Measurements from ENCODE around the gene SRCAP. TPM values are rescaled to one million over a fixed set of nuclear protein-coding genes. Genes with fewer than 3 reads are reported as not detected.

SRCAP gene
- total RNA-seq, 4 donors from 2014 or later: 50.4 to 109 (median 81.8) TPM

DNA sequence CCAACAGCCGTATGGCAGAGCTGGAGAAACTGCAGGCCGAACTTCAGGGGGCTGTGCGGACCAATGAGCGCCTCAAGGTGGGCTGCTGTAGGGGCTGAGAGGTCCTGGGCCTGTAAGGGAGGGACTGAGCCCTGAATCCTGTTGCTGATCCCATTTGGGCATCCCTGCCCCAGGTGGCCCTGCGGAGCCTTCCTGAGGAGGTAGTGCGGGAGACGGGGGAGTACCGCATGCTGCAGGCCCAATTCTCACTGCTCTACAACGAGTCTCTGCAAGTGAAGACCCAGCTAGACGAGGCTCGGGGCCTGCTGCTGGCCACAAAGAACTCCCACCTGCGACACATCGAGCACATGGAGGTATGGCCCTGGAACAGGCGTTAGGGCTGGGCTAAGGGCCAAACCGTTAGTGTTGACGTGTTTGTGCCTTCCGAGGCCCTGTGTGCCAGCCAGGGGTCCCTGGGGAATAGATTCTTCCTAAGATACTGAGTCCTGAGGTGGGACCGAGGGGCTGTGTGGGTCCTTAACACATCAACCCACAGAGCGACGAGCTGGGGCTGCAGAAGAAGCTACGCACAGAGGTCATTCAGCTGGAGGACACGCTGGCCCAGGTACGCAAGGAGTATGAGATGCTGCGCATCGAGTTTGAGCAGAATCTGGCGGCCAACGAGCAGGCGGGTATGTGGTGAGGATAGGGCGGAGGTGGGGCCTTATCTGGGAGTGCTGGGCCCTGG is 67.4 kb downstream of the SRCAP start:
- DNase-seq: no peak
- Histone ChIP-seq H3K4me3 (no peak overlapping the region), H3K9me3 (no peaks in the 10 kb centered on the region), H3K27me3 (no peaks in the 10 kb centered on the region), H3K4me1 (peaks cover 0 to 18% (median 11%) of the 10 kb centered on the region in 4 donors), H3K36me3 (peaks cover 0 to 78% (median 6%) of the 10 kb centered on the region in 3 donors), H3K27ac (no peak overlapping the region)
- TF ChIP-seq, protein P1, sequence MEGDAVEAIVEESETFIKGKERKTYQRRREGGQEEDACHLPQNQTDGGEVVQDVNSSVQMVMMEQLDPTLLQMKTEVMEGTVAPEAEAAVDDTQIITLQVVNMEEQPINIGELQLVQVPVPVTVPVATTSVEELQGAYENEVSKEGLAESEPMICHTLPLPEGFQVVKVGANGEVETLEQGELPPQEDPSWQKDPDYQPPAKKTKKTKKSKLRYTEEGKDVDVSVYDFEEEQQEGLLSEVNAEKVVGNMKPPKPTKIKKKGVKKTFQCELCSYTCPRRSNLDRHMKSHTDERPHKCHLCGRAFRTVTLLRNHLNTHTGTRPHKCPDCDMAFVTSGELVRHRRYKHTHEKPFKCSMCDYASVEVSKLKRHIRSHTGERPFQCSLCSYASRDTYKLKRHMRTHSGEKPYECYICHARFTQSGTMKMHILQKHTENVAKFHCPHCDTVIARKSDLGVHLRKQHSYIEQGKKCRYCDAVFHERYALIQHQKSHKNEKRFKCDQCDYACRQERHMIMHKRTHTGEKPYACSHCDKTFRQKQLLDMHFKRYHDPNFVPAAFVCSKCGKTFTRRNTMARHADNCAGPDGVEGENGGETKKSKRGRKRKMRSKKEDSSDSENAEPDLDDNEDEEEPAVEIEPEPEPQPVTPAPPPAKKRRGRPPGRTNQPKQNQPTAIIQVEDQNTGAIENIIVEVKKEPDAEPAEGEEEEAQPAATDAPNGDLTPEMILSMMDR (IDR thresholded peaks at IDR 0.05): no peak
- TF ChIP-seq POLR2A (IDR thresholded peaks at IDR 0.05): no peak

DNA sequence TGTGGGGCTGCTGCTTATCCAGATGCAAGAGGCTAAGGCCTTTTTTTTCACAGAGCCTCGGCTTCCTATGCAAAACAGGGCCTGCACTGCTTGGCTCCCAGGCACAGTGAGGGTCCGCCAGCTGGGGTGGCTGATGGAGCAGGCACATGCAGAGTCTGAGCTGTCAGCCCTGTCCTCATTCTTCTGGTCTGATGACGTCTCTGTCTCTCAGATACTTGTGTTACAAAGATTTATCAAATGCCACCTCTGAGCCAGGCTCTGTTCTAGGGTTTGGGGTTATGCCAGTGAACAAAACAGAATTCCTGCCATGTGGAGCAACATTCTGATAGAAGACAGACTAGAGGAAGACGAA is 67.9 kb downstream of the SRCAP start:
- peaks cover 0 to 16% (median 11%) of the 10 kb centered on the region in 4 donors for H3K4me1 ChIP-seq
- no peak for DNase-seq
- no peak overlapping the region for H3K4me3 ChIP-seq
- H3K36me3 ChIP-seq: peaks cover 0 to 84% (median 6%) of the 10 kb centered on the region in 3 donors
- H3K27me3 ChIP-seq: no peaks in the 10 kb centered on the region
- no peaks in the 10 kb centered on the region for H3K9me3 ChIP-seq
- no peak for TF ChIP-seq POLR2A (IDR thresholded peaks at IDR 0.05)
- TF ChIP-seq, protein P1 (IDR thresholded peaks at IDR 0.05): no peak
- no peak overlapping the region for H3K27ac ChIP-seq

DNA sequence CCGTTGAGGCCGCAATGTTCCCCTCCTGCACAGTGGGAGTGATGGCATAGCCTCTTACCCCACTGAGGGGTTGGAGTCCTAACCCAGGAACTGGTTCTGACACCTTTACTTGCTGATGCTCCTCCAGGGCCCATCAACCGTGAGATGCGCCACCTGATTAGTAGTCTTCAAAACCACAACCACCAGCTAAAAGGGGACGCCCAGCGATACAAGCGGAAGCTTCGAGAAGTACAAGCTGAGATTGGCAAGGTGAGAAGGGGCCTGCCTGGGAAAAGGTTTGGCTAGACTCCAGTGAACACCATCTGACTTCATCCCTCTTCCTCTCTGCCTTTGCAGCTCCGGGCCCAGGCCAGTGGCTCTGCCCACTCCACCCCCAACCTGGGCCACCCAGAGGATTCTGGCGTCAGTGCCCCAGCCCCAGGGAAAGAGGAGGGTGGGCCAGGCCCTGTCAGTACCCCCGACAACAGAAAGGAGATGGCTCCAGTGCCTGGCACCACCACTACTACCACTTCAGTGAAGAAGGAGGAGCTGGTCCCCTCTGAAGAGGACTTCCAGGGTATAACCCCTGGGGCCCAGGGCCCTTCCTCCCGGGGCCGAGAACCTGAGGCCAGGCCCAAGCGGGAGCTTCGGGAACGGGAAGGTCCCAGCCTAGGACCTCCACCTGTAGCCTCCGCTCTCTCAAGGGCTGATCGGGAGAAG is 68.9 kb downstream of the SRCAP start:
- peak; percentile 47 to 74 (median 67) for DNase-seq
- TF ChIP-seq, protein P1 (IDR thresholded peaks at IDR 0.05): no peak
- TF ChIP-seq POLR2A (IDR thresholded peaks at IDR 0.05): no peak
- H3K36me3 ChIP-seq: peaks cover 0 to 94% (median 6%) of the 10 kb centered on the region in 3 donors
- H3K27ac ChIP-seq: peak overlapping the region in 1 of 4 donors; percentile 11
- H3K4me3 ChIP-seq: no peak overlapping the region
- H3K9me3 ChIP-seq: no peaks in the 10 kb centered on the region
- H3K27me3 ChIP-seq: no peaks in the 10 kb centered on the region
- H3K4me1 ChIP-seq: peaks cover 0 to 13% (median 8%) of the 10 kb centered on the region in 4 donors

DNA sequence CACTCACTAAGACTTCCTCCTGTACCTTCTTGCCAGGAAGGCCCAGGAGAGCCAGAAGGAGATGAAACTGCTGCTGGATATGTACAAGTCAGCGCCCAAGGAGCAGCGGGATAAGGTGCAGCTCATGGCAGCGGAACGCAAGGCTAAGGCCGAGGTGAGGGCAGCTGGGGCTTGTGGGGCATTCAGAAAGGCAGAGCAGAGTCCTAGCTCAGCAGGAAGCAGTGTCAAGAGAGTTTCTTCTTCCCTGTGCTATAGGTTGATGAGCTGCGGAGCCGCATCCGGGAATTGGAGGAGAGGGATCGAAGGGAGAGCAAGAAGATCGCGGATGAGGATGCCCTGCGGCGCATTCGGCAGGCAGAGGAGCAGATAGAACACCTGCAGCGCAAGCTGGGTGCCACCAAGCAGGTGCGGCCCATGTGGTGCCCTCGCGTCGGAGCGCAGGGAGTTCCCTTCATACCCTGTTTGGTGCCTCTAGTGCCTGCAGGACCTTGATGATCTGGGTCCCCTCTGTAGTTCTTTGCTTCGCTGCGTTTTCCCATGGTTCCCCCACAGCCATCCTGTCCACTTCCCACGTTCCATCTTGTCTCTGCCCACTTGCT is 69.7 kb downstream of the SRCAP start:
- no peak for DNase-seq
- no peaks in the 10 kb centered on the region for H3K27me3 ChIP-seq
- TF ChIP-seq, protein P1 (IDR thresholded peaks at IDR 0.05): no peak
- TF ChIP-seq POLR2A (IDR thresholded peaks at IDR 0.05): no peak
- H3K9me3 ChIP-seq: no peaks in the 10 kb centered on the region
- no peak overlapping the region for H3K27ac ChIP-seq
- peaks cover 0 to 5% (median under 1%) of the 10 kb centered on the region in 4 donors for H3K4me1 ChIP-seq
- H3K36me3 ChIP-seq: peaks cover 0 to 100% (median 6%) of the 10 kb centered on the region in 3 donors
- H3K4me3 ChIP-seq: no peak overlapping the region

DNA sequence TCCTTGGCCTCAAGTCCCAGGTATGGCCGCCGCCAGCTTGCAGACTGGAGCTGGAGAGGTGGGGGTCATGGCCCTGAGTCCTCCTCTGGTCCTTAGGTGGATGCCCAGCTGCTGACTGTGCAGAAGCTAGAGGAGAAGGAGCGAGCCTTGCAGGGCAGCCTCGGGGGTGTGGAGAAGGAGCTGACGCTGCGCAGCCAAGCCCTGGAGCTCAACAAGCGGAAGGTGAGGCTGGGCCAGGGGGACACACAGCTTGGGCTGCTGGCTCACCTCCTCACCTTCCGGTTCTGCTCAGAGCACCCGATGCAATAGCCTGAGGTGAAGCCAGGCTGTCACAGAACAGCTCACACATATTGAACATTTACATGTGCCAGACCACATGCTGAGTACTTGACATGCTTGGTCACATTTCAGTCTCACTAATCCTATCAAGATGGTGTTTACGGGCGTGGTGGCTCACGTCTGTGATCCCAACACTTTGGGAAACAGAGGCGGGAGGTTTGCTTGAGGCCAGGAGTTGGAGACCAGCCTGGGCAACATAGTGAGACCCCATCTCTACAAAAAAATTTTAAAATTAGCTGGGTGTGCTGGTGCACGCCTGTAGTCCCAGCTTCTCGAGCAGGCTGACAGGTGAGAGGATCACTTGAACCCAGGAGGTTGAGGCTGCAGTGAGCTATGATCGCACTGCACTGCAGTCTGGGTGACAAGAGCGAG is 70.6 kb downstream of the SRCAP start:
- no peak for TF ChIP-seq POLR2A (IDR thresholded peaks at IDR 0.05)
- TF ChIP-seq, protein P1 (IDR thresholded peaks at IDR 0.05): no peak

More for the DNA sequence above, 70.6 kb downstream of the SRCAP start:
- H3K27ac ChIP-seq: no peak overlapping the region
- DNase-seq: peak in 2 of 3 donors; percentile 49 to 70
- no peaks in the 10 kb centered on the region for H3K27me3 ChIP-seq
- H3K4me1 ChIP-seq: peaks cover 0 to 3% (median 0%) of the 10 kb centered on the region in 4 donors
- H3K9me3 ChIP-seq: no peaks in the 10 kb centered on the region
- H3K4me3 ChIP-seq: no peak overlapping the region
- H3K36me3 ChIP-seq: peaks cover 0 to 100% (median 6%) of the 10 kb centered on the region in 3 donors
